Parathyroid adenoma (tissue), 2 donors: ENCODE results near the gene MARCHF2.

Source experiments
- H2AFZ ChIP-seq: fragments of 300-600 bp; sonication (generic); one replicate; pipeline ENCODE4 v1.7.0; 2017; ENCODE audit warnings: antibody characterized with exemption, mild to moderate bottlenecking
- H3K27ac ChIP-seq: fragments of 300-600 bp; sonication (generic); one replicate; pipeline ENCODE4 v1.7.0; 2017
- H3K27me3 ChIP-seq: fragments of 300-600 bp; sonication (generic); one replicate; pipeline ENCODE4 v1.7.0; 2017; ENCODE audit warnings: low read length; ENCODE audit not compliant: control insufficient read depth, insufficient read depth
- H3K36me3 ChIP-seq: fragments of 300-600 bp; sonication (generic); one replicate; pipeline ENCODE4 v1.7.0; 2017; ENCODE audit warnings: low read length; ENCODE audit not compliant: control insufficient read depth, insufficient read depth
- H3K4me1 ChIP-seq: fragments of 300-600 bp; sonication (generic); one replicate; pipeline ENCODE4 v1.7.0; 2017; ENCODE audit warnings: control low read depth
- H3K4me2 ChIP-seq: fragments of 300-600 bp; sonication (generic); one replicate; pipeline ENCODE4 v1.7.0; 2017; ENCODE audit warnings: low read length
- H3K4me3 ChIP-seq: fragments of 300-600 bp; sonication (generic); one replicate; pipeline ENCODE4 v1.7.0; 2017; ENCODE audit warnings: low read depth, low read length
- H3K79me2 ChIP-seq: fragments of 300-600 bp; sonication (generic); one replicate; pipeline ENCODE4 v1.7.0; 2017; ENCODE audit warnings: control low read depth
- H3K9ac ChIP-seq: fragments of 300-600 bp; sonication (generic); one replicate; pipeline ENCODE4 v1.7.0; 2017; ENCODE audit warnings: mild to moderate bottlenecking
- H3K9me3 ChIP-seq: fragments of 300-600 bp; sonication (generic); one replicate; pipeline ENCODE4 v1.7.0; 2017; ENCODE audit warnings: low read length; ENCODE audit not compliant: control insufficient read depth
- TF ChIP-seq, protein P1 (sequence below): fragments of 300-600 bp; sonication (generic); IDR thresholded peaks from one replicate; pipeline ENCODE4 v1.7.0; 2017; ENCODE audit warnings: antibody characterized with exemption, mild to moderate bottlenecking
- donor health status: primary hyperparathyroidism.

MARCHF2 gene

DNA sequence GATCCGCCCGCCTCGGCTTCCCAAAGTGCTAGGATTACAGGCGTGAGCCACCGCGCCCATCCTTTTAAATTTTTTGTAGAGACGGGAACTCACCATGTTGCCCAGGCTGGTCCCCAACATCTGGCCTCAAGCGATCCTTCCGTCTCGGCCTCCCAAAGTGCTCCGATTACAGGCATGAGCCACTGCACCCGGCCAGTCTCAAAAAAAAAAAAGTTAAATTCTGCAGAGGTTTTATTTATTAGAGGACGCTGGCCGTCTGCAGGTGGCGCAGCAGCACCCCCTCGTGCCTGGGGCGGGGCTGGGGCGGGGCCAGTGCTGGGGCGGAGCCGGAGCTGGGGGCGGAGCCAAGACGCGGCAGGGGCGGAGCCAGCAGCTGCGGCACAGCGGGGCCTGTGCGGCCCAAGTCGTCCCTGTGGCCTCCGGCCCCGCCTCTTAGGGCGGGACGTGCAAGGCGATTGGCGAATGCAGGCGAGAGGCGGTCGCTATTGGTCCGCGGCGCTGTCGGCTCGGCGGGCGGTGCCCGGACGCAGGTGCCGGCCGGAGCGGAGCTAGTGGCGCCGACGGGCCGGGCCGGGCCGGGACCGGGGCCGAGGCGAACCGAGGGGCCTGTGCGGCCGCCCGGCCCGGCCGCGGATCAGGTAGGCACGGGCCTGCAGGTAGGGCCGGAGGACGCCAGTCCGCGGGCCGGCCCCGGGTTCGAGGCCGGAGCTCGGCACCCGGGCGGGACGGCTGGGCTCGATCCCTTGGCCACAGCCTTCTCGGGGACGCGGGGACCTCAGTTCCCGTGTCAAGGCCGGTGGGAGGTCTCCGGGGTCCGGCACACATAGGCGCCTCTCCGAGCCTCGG is at the start of gene MARCHF2:
Gene MARCHF2, plus strand, starts transcription at position 523 of the 846 bp plus-strand sequence. CDS start 8,536 bp downstream, outside the sequence.
- H3K79me2 ChIP-seq = no peaks in the 10 kb centered on the region
- TF ChIP-seq, protein P1, sequence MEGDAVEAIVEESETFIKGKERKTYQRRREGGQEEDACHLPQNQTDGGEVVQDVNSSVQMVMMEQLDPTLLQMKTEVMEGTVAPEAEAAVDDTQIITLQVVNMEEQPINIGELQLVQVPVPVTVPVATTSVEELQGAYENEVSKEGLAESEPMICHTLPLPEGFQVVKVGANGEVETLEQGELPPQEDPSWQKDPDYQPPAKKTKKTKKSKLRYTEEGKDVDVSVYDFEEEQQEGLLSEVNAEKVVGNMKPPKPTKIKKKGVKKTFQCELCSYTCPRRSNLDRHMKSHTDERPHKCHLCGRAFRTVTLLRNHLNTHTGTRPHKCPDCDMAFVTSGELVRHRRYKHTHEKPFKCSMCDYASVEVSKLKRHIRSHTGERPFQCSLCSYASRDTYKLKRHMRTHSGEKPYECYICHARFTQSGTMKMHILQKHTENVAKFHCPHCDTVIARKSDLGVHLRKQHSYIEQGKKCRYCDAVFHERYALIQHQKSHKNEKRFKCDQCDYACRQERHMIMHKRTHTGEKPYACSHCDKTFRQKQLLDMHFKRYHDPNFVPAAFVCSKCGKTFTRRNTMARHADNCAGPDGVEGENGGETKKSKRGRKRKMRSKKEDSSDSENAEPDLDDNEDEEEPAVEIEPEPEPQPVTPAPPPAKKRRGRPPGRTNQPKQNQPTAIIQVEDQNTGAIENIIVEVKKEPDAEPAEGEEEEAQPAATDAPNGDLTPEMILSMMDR = peak; percentile 80
- H3K9me3 ChIP-seq = no peaks in the 10 kb centered on the region
- H2AFZ ChIP-seq = peak within 1 kb of the TSS; percentile 86
- peak within 1 kb of the TSS; percentile 99 for H3K4me2 ChIP-seq
- H3K27me3 ChIP-seq = no peaks in the 10 kb centered on the region
- peak within 1 kb of the TSS; percentile 73 for H3K4me3 ChIP-seq
- no peak within 1 kb of the TSS for H3K27ac ChIP-seq
- no peak within 1 kb of the TSS for H3K9ac ChIP-seq
- H3K4me1 ChIP-seq = no peaks in the 10 kb centered on the region
- no peaks in the 10 kb centered on the region for H3K36me3 ChIP-seq

DNA sequence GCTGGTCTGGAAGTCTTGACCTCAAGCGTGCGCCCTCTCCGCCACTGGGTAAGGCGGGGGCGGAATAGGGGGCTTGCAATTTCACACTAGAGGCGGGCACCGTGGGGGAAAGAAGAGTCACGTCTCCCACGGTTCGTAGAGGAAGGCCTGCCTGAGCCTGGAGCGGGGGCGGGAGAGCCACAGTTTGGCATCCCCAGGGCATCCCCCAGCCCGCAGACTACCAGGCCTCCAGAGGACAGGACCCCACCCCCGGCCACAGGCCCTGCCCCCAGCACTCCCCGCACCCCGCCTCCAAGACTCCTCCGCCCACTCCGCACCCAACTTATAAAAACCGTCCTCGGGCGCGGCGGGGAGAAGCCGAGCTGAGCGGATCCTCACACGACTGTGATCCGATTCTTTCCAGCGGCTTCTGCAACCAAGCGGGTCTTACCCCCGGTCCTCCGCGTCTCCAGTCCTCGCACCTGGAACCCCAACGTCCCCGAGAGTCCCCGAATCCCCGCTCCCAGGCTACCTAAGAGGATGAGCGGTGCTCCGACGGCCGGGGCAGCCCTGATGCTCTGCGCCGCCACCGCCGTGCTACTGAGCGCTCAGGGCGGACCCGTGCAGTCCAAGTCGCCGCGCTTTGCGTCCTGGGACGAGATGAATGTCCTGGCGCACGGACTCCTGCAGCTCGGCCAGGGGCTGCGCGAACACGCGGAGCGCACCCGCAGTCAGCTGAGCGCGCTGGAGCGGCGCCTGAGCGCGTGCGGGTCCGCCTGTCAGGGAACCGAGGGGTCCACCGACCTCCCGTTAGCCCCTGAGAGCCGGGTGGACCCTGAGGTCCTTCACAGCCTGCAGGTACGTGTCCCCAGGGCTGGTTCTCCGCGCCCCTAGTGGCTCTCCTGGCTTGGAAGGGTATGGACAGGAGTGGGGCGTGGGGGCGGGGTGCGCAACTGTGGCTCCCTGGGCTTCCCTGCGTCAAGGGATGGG is 49.0 kb upstream of the MARCHF2 start, which contains the start of gene ANGPTL4:
Gene ANGPTL4, plus strand, starts transcription at position 353 of the 969 bp plus-strand sequence. Its CDS starts 167 bp downstream, at position 520.
- Histone ChIP-seq H3K4me3 (peak within 1 kb of the TSS; percentile 62), H2AFZ (peak within 1 kb of the TSS; percentile 95), H3K36me3 (no peaks in the 10 kb centered on the region), H3K27me3 (no peaks in the 10 kb centered on the region), H3K79me2 (no peaks in the 10 kb centered on the region), H3K9me3 (no peaks in the 10 kb centered on the region), H3K27ac (peak within 1 kb of the TSS; percentile 82), H3K4me1 (peaks cover 18% of the 10 kb centered on the region), H3K9ac (no peak within 1 kb of the TSS), H3K4me2 (peak within 1 kb of the TSS; percentile 80)
- TF ChIP-seq, protein P1 = peak; percentile 4

DNA sequence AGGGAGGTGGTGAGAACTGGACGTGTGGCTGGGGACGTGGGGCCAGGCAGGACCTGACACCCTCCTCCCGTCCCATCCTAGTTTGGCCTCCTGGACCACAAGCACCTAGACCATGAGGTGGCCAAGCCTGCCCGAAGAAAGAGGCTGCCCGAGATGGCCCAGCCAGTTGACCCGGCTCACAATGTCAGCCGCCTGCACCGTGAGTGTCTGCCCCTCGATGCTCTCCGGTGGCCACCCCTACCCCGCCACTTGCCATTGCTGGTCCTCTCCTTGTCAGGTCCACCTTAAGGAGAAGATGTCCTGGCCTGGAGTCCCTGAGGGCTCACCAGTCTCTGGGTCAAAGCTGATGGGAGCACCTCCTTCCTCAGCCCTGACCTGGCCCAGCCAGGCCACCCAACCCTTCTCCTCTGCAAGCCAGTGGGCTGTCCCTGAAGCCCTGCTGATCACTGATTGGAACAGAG is 47.0 kb upstream of the MARCHF2 start:
- no peak overlapping the region for H3K4me3 ChIP-seq
- TF ChIP-seq, protein P1 = no peak

DNA sequence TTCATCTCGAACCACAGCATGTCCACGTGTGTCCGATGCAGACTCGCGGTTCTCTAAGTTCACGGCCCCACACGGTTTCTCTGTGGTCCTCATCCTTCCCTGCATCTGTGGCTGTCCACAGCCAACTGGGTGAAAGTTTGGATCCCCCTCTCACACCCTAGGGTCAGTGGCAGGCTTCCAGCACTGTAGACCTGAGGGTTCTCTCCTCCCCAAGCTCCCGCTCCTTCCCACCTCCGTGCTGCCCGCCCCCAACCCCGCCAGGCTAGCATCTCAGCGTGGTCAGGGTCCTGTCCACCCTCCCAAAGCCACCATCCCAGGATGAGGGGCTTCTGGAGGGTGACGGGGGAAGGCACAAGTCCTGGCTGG is 46.2 kb upstream of the MARCHF2 start:
- H3K79me2 ChIP-seq = peaks cover 2% of the 10 kb centered on the region
- no peaks in the 10 kb centered on the region for H3K9me3 ChIP-seq
- no peak overlapping the region for H3K9ac ChIP-seq
- no peak overlapping the region for H3K4me3 ChIP-seq
- peak overlapping the region; percentile 58 for H3K27ac ChIP-seq
- peak overlapping the region; percentile 34 for H2AFZ ChIP-seq
- H3K36me3 ChIP-seq = no peaks in the 10 kb centered on the region
- no peaks in the 10 kb centered on the region for H3K27me3 ChIP-seq
- H3K4me2 ChIP-seq = peak overlapping the region; percentile 34
- peaks cover 15% of the 10 kb centered on the region for H3K4me1 ChIP-seq
- TF ChIP-seq, protein P1 = no peak

More for the DNA sequence above, 47.0 kb upstream of the MARCHF2 start:
- Histone ChIP-seq H3K9me3 (no peaks in the 10 kb centered on the region), H3K27me3 (no peaks in the 10 kb centered on the region), H3K27ac (no peak overlapping the region), H3K4me1 (peaks cover 18% of the 10 kb centered on the region), H3K9ac (no peak overlapping the region), H3K4me2 (no peak overlapping the region), H3K79me2 (peaks cover 2% of the 10 kb centered on the region), H2AFZ (no peak overlapping the region), H3K36me3 (no peaks in the 10 kb centered on the region)
